A549 (cell line): ENCODE results near the gene DCLK2. TPM values are rescaled to one million over a fixed set of nuclear protein-coding genes. Genes with fewer than 3 reads are reported as not detected.

Experiments used
- ATAC-seq, 2 experiments: fragments of 200-7000 bp in 1 of 2; fragments of >200 bp in 1 of 2; cut with Nextera tagmentation in 1 of 2; cut with Tn5 transposase in 1 of 2; 3 replicates each; pipeline versions ENCODE4 v1.8.0 to v1.9.1; 2018 to 2020; ENCODE audit warnings: mild to moderate bottlenecking in 1 of 2, moderate library complexity in 1 of 2
- CTCF ChIA-PET: fragments of 300-600 bp; sonication (Branson Sonifier 250); formaldehyde crosslinking; extraction: SDS; loops from one replicate; lab custom pipeline; 2021; ENCODE audit warnings: antibody characterized with exemption, inconsistent platforms; lab: Yijun Ruan, JAX
- POLR2A ChIA-PET: fragments of 350-600 bp; formaldehyde crosslinking; extraction: SDS; loops from one replicate; lab custom pipeline; 2021; ENCODE audit warnings: antibody characterized with exemption, inconsistent platforms; lab: Yijun Ruan, JAX
- DNase-seq, 2 experiments: peaks; one replicate each; pipeline versions ENCODE4 v3.0.0 to v3.0.0-alpha.2; 2011 to 2016; ENCODE audit warnings: low read depth in 1 of 2, low spot score in 1 of 2
- FAIRE-seq: peaks from 2 replicates; lab custom pipeline; 2011; peaks lifted over from hg19 to GRCh38; lab: Jason Lieb, UNC
- H3K27ac ChIP-seq, 2 experiments: fragments of >200 bp; sonication (Bioruptor Twin); formaldehyde crosslinking; 3 replicates each; pipeline ENCODE4 v1.5.1; 2016 to 2017
- H3K4me1 ChIP-seq: fragments of >200 bp; sonication (Bioruptor Twin); formaldehyde crosslinking; 3 replicates; pipeline ENCODE4 v1.6.1; 2016
- H3K4me2 ChIP-seq: fragments of >200 bp; sonication (Bioruptor Twin); formaldehyde crosslinking; 3 replicates; pipeline ENCODE4 v1.6.1; 2016
- H3K4me3 ChIP-seq: fragments of >200 bp; sonication (Bioruptor Twin); formaldehyde crosslinking; 3 replicates; pipeline ENCODE4 v1.5.1; 2016
- H3K9me3 ChIP-seq: fragments of >200 bp; sonication (Bioruptor Twin); formaldehyde crosslinking; 3 replicates; pipeline ENCODE4 v1.6.1; 2016
- BHLHE40 ChIP-seq: IDR thresholded peaks from 2 replicates; pipeline ENCODE4 v1.6.1; 2012; ENCODE audit warnings: low read depth, low read length, inconsistent platforms
- CHD2 ChIP-seq: fragments of 150-350 bp; IDR thresholded peaks from 2 replicates; pipeline ENCODE4 v1.6.1; 2014; ENCODE audit warnings: low read length; ENCODE audit not compliant: partially characterized antibody
- CHD4 ChIP-seq: fragments of 200-600 bp; sonication (generic); IDR thresholded peaks from 2 replicates; pipeline ENCODE4 v1.6.1; 2016; ENCODE audit warnings: antibody characterized with exemption, mild to moderate bottlenecking, borderline replicate concordance
- EHMT2 ChIP-seq: fragments of 200-600 bp; sonication (generic); IDR thresholded peaks from 2 replicates; pipeline ENCODE4 v1.6.1; 2016; ENCODE audit warnings: antibody characterized with exemption, low read depth, mild to moderate bottlenecking, moderate library complexity
- ELK1 ChIP-seq: fragments of 150-350 bp; IDR thresholded peaks from 2 replicates; pipeline ENCODE4 v1.6.1; 2014; ENCODE audit warnings: low read depth, mild to moderate bottlenecking, low read length
- FOSL2 ChIP-seq, 2 experiments: fragments of 450-650 bp in 1 of 2; fragments of >200 bp in 1 of 2; sonication (Bioruptor Twin) in 1 of 2; formaldehyde crosslinking; IDR thresholded peaks; 2 replicates each; pipeline versions ENCODE4 v1.5.0 to v1.6.1; 2016 to 2020; ENCODE audit warnings: mild to moderate bottlenecking in 1 of 2, moderate library complexity in 1 of 2
- FOXS1 ChIP-seq: fragments of 250-450 bp; sonication (Bioruptor Pico); IDR thresholded peaks from 2 replicates; pipeline ENCODE4 v1.5.0; 2020; ENCODE audit warnings: mild to moderate bottlenecking, moderate library complexity
- HOXB13 ChIP-seq: fragments of 250-450 bp; sonication (Bioruptor Pico); IDR thresholded peaks from 2 replicates; pipeline ENCODE4 v1.5.0; 2020; ENCODE audit warnings: low read depth, mild to moderate bottlenecking, moderate library complexity
- KDM5A ChIP-seq: fragments of 200-600 bp; sonication (generic); IDR thresholded peaks from 2 replicates; pipeline ENCODE4 v1.6.1; 2016; ENCODE audit warnings: antibody characterized with exemption, mild to moderate bottlenecking
- MAFK ChIP-seq: fragments of 450-650 bp; IDR thresholded peaks from 2 replicates; pipeline ENCODE4 v1.6.1; 2014; ENCODE audit not compliant: partially characterized antibody
- NPAS2 ChIP-seq: fragments of 250-450 bp; sonication (Bioruptor Pico); IDR thresholded peaks from 2 replicates; pipeline ENCODE4 v1.8.0; 2022; ENCODE audit warnings: mild to moderate bottlenecking, moderate library complexity, borderline replicate concordance
- POLR2AphosphoS2 ChIP-seq: conservative IDR thresholded peaks from 2 replicates; pipeline ENCODE4 v1.6.1; 2012; ENCODE audit warnings: low read length, improper control_type of control experiment, inconsistent platforms
- RAD21 ChIP-seq, 2 experiments: fragments of >200 bp in 1 of 2; sonication (Bioruptor Twin) in 1 of 2; formaldehyde crosslinking in 1 of 2; IDR thresholded peaks in 1 of 2; conservative IDR thresholded peaks in 1 of 2; 2 replicates in 1 of 2; 3 replicates in 1 of 2; pipeline ENCODE4 v1.6.1; 2012 to 2018; ENCODE audit warnings: inconsistent platforms in 1 of 2
- RARB ChIP-seq: fragments of 250-450 bp; sonication (Bioruptor Pico); IDR thresholded peaks from 2 replicates; pipeline ENCODE4 v1.8.0; 2021; ENCODE audit warnings: mild to moderate bottlenecking, moderate library complexity
- RFX5 ChIP-seq: fragments of 450-650 bp; IDR thresholded peaks from 2 replicates; pipeline ENCODE4 v1.7.1; 2014; ENCODE audit warnings: antibody characterized with exemption, mild to moderate bottlenecking, moderate library complexity
- RNF2 ChIP-seq: fragments of 200-600 bp; sonication (generic); IDR thresholded peaks from 2 replicates; pipeline ENCODE4 v1.6.1; 2016; ENCODE audit warnings: low read depth, mild to moderate bottlenecking, antibody characterized with exemption, moderate library complexity, borderline replicate concordance
- SMC3 ChIP-seq: fragments of >200 bp; sonication (Bioruptor Twin); formaldehyde crosslinking; IDR thresholded peaks from 3 replicates; pipeline ENCODE4 v1.6.1; 2018; ENCODE audit warnings: inconsistent platforms
- ZC3H11A ChIP-seq: fragments of 450-650 bp; IDR thresholded peaks from 2 replicates; pipeline ENCODE4 v1.6.1; 2014; ENCODE audit warnings: antibody characterized with exemption, mild to moderate bottlenecking
- ZNF302 ChIP-seq: fragments of 250-450 bp; sonication (Bioruptor Pico); IDR thresholded peaks from 2 replicates; pipeline ENCODE4 v1.9.0; 2021; ENCODE audit warnings: inconsistent platforms, mild to moderate bottlenecking, moderate library complexity
- WGBS: methylation state at CpG from one replicate; pipeline ENCODE4 v1.1.6; 2017; ENCODE audit errors: missing lambda C conversion rate; 5-methylcytosine and 5-hydroxymethylcytosine counted together
- polyA plus RNA-seq, 4 experiments: library from polyadenylated mRNA; depleted of rRNA in 3 of 4; stranded (reverse); fragments of >200 nt; fragmentation: RNase III in 1 of 4; extraction: RNeasy Plus Mini Kit Qiagen cat#74134 plus additional on column Dnase treatment in 1 of 4; gene quantifications; 2 replicates in 3 of 4; 3 replicates in 1 of 4; pipeline ENCODE4 v1.2.3, GENCODE V29; 2011 to 2017
- TF ChIP-seq, protein P1 (sequence below): fragments of >200 bp; sonication (Bioruptor Twin); formaldehyde crosslinking; IDR thresholded peaks from 3 replicates; pipeline ENCODE4 v1.6.1; 2016
- TF ChIP-seq, protein P2 (sequence below): fragments of 450-650 bp; IDR thresholded peaks from 2 replicates; pipeline ENCODE4 v1.6.1; 2014; ENCODE audit warnings: antibody characterized with exemption
- TF ChIP-seq, protein P3 (sequence below): fragments of >200 bp; sonication (Bioruptor Twin); formaldehyde crosslinking; IDR thresholded peaks from 2 replicates; pipeline ENCODE4 v1.6.1; 2016
- TF ChIP-seq, protein P4 (sequence below): fragments of 200-600 bp; sonication (generic); IDR thresholded peaks from 2 replicates; pipeline ENCODE4 v1.6.1; 2016; ENCODE audit warnings: antibody characterized with exemption, mild to moderate bottlenecking, moderate library complexity

The DCLK2 gene
- polyA plus RNA-seq, 2 of the 4 experiments (the other 2 are of a cell fraction) = 8.1 to 11.6 TPM

GRCh38 chr4:150114641-150115040 lies 36.4 kb downstream of the DCLK2 start:
- WGBS = 92% methylated on average over 1 of the region's 1 CpG
- no peak for ATAC-seq

DNA sequence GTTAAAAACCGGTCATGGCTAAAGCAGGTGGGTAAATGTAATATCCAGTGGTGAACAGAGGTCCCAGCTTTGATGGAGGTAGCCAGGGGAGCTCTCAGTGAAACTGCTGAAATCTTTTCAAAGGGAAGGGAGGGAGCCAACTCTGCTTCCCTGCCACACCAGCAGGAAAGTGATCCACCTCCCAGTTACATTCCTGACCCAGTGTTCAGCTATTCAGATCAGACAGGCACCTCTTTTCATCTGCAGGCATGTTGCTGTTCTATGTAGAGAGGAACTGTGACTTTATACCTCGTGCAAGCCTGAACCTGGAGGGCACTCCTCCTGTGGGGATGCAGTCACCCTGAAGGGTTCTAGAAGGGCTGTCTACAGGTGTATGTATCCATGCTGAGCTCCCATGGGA lies 37.6 kb downstream of the DCLK2 start:
- 0 out of 3 replicates have a peak, but pooled peaks cover 3% of the 10 kb centered on the region for H3K9me3 ChIP-seq
- H3K4me3 ChIP-seq = no peak overlapping the region
- FAIRE-seq (no peak), DNase-seq (no peak), ATAC-seq (peak in 1 of 2 experiments; percentile 33; a peak in 3 of 6 replicates)
- ChIA-PET CTCF (interaction anchor here (1.5 to 1.6 kb wide), 2 partner anchors 23 to 127 kb away, joined by 3 to 4 read pairs; no protein-coding TSS in a partner anchor), POLR2A (no interaction called here)
- TF ChIP-seq RFX5 (no peak), NPAS2 (CRISPR knock-in tag) (no peak), SMC3 (no peak), RARB (CRISPR knock-in tag) (no peak), BHLHE40 (no peak), CHD4 (no peak), RAD21 (conservative IDR thresholded peaks at IDR 0.05 in 1 of 2, IDR thresholded peaks at IDR 0.05 in 1 of 2) (no peak)
- peak overlapping the region in 1 of 2 experiments; percentile 74; a peak in 3 of 6 replicates for H3K27ac ChIP-seq
- peak overlapping the region; percentile 17; the same call in 1 of the 3 replicates for H3K4me2 ChIP-seq
- peaks cover 52% of the 10 kb centered on the region for H3K4me1 ChIP-seq
- 83% methylated on average over 2 of the region's 2 CpGs for WGBS

More at GRCh38 chr4:150114641-150115040, 36.4 kb downstream of the DCLK2 start:
- TF ChIP-seq, protein P1, sequence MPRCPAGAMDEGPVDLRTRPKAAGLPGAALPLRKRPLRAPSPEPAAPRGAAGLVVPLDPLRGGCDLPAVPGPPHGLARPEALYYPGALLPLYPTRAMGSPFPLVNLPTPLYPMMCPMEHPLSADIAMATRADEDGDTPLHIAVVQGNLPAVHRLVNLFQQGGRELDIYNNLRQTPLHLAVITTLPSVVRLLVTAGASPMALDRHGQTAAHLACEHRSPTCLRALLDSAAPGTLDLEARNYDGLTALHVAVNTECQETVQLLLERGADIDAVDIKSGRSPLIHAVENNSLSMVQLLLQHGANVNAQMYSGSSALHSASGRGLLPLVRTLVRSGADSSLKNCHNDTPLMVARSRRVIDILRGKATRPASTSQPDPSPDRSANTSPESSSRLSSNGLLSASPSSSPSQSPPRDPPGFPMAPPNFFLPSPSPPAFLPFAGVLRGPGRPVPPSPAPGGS = no peak
- Histone ChIP-seq H3K27ac (no peak overlapping the region), H3K9me3 (0 out of 3 replicates have a peak, but pooled peaks cover 3% of the 10 kb centered on the region), H3K4me2 (no peak overlapping the region), H3K4me1 (peaks cover 43% of the 10 kb centered on the region), H3K4me3 (no peak overlapping the region)
- ChIA-PET POLR2A (no interaction called here), CTCF (interaction anchor here (1.5 kb wide), 1 partner anchor 128 kb away, joined by 3 read pairs; no protein-coding TSS in a partner anchor)
- DNase-seq = no peak
- FAIRE-seq = no peak

- peaks cover 52% of the 10 kb centered on the region for H3K4me1 ChIP-seq
- H3K27ac ChIP-seq = peak overlapping the region; percentile 8 to 74; a peak in 3 of 6 replicates
- WGBS = 100% methylated on average over 2 of the region's 2 CpGs
- peaks cover 5% of the 10 kb centered on the region; the same call in 1 of the 3 replicates for H3K9me3 ChIP-seq
- no peak overlapping the region for H3K4me2 ChIP-seq
- TF ChIP-seq EHMT2 (no peak), CHD2 (no peak), FOXS1 (no peak), NPAS2 (CRISPR knock-in tag) (no peak), ZNF302 (CRISPR knock-in tag) (no peak), POLR2AphosphoS2 (no peak), RNF2 (no peak), KDM5A (no peak), FOSL2 (IDR thresholded peaks at IDR 0.05) (no peak), FOSL2 (CRISPR knock-in tag; IDR thresholded peaks at IDR 0.05) (no peak), ELK1 (no peak), HOXB13 (CRISPR knock-in tag) (no peak), ZC3H11A (no peak), MAFK (no peak)
- TF ChIP-seq, protein P2, sequence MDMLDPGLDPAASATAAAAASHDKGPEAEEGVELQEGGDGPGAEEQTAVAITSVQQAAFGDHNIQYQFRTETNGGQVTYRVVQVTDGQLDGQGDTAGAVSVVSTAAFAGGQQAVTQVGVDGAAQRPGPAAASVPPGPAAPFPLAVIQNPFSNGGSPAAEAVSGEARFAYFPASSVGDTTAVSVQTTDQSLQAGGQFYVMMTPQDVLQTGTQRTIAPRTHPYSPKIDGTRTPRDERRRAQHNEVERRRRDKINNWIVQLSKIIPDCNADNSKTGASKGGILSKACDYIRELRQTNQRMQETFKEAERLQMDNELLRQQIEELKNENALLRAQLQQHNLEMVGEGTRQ = no peak
- TF ChIP-seq, protein P3, sequence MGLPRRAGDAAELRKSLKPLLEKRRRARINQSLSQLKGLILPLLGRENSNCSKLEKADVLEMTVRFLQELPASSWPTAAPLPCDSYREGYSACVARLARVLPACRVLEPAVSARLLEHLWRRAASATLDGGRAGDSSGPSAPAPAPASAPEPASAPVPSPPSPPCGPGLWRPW = no peak
- TF ChIP-seq, protein P4, sequence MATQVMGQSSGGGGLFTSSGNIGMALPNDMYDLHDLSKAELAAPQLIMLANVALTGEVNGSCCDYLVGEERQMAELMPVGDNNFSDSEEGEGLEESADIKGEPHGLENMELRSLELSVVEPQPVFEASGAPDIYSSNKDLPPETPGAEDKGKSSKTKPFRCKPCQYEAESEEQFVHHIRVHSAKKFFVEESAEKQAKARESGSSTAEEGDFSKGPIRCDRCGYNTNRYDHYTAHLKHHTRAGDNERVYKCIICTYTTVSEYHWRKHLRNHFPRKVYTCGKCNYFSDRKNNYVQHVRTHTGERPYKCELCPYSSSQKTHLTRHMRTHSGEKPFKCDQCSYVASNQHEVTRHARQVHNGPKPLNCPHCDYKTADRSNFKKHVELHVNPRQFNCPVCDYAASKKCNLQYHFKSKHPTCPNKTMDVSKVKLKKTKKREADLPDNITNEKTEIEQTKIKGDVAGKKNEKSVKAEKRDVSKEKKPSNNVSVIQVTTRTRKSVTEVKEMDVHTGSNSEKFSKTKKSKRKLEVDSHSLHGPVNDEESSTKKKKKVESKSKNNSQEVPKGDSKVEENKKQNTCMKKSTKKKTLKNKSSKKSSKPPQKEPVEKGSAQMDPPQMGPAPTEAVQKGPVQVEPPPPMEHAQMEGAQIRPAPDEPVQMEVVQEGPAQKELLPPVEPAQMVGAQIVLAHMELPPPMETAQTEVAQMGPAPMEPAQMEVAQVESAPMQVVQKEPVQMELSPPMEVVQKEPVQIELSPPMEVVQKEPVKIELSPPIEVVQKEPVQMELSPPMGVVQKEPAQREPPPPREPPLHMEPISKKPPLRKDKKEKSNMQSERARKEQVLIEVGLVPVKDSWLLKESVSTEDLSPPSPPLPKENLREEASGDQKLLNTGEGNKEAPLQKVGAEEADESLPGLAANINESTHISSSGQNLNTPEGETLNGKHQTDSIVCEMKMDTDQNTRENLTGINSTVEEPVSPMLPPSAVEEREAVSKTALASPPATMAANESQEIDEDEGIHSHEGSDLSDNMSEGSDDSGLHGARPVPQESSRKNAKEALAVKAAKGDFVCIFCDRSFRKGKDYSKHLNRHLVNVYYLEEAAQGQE = no peak
- ChIA-PET CTCF (interaction anchor here (0.7 to 1.6 kb wide), 3 partner anchors 23 to 126 kb away, joined by 3 to 4 read pairs (median 3); no protein-coding TSS in a partner anchor), POLR2A (no interaction called here)
- H3K4me3 ChIP-seq = no peak overlapping the region
- peak in 1 of 2 experiments; percentile 59; a peak in 3 of 6 replicates for ATAC-seq
- no peak for DNase-seq
- no peak for FAIRE-seq
Measured at GRCh38 chr4:150116506-150116905, 38.3 kb downstream of the DCLK2 start.
